ENCODE results near the gene DUSP23.

DUSP23 gene

DNA sequence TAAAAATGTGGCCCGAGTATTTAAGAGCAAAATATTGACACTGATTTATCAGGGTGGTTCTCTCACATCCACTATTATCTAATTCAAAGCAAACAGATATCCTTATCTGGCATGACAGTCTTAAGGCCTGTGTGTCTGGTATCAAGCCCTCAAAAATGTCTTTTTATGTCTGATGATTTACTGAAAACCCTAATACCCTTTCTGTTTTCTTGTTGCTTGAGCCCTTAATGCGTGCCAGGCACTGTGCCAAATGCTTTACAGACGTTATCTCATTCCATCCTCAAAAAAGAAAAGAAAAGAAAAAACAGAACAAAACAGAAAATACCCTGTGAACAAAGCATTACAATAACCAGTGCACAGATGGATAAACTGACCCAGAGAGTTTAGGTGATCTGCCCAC, 5.7 kb downstream of the DUSP23 start:
- TF ChIP-seq CTCF (IDR thresholded peaks at IDR 0.05) = no peak

DNA sequence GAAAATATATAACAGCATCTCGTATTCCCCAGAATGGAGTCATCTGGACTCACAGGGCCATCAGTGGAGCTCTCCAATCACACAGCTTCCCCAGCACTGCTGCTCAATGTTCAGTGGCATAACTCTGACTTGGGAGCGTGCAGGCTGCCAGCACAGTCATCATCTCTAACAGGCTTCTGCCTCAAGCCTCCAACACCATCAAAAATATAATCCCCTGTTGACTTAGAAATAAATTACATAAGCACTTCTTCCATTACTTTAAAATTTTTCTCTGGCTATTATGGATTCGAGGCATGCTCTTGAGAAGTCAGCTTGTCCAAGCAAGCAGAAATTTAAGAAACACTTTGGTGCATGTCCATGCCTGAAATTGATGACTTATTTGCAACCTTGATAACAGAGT, 6.2 kb downstream of the DUSP23 start:
- no peak for TF ChIP-seq CTCF (IDR thresholded peaks at IDR 0.05)

DNA sequence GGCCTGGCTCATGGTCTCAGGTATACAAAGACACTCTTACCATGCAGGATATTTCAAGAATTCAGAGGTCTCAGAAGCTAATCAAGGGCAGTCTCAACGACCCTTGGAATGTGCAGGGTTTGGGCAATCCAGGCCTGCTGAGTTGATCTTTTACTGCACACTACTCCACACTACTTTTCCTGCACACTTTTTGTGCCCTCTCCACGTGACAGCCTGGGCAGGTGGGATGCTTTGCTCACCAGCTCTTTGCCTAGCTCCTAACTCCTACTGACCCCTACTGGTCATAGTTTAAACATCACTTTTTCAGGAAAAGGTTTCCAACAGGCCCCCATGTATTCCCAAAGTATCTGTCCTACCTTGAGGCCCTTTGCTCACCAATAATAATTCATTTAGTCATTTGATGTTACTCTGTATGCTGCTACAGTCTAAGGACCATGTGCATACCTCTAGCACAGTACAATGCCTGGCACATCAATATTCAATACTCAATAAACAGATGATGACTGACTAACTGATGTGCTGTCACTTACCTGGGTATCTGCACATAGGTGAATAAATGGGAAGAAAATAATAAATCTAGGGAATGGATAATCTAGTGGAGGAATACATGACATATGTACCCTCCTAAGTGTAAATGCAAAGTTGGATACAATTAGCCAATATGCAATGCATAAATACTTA, 9.6 kb downstream of the DUSP23 start:
- peak; percentile 77 for TF ChIP-seq CTCF (IDR thresholded peaks at IDR 0.05)

DNA sequence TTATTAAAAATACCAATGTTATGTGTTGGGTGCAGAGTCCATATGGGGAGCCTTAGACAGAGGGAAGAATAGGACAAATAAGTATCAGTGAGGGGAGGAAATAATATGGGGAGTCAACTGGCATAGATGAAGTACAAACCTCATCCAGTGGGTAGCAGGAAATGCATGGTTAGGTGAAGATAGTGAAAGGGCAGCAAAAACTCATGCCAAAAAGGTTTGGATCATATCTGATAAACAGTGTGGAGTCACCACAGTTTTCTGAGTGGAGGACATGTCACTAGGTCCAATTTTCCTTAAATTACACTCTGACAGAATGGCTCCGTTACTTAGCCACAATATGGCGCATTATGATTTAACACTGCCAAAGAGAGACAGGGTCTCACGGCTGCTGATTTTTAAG, 10.3 kb downstream of the DUSP23 start:
- no peak for TF ChIP-seq CTCF (IDR thresholded peaks at IDR 0.05)

GRCh38 chr1:159791461-159791860, 10.7 kb downstream of the DUSP23 start:
- no peak for TF ChIP-seq CTCF (IDR thresholded peaks at IDR 0.05)

- TF ChIP-seq CTCF (IDR thresholded peaks at IDR 0.05) = no peak
Measured at GRCh38 chr1:159795534-159795933, 14.8 kb downstream of the DUSP23 start.

GRCh38 chr1:159798893-159799292, 18.1 kb downstream of the DUSP23 start:
- peak; percentile 96 for TF ChIP-seq CTCF (IDR thresholded peaks at IDR 0.05)

GRCh38 chr1:159799446-159799985, 18.8 kb downstream of the DUSP23 start:
- TF ChIP-seq CTCF (IDR thresholded peaks at IDR 0.05) = no peak
